Heart right ventricle (tissue), 16 donors: ENCODE measurements around the gene FAM78B. TPM values are rescaled to one million over a fixed set of nuclear protein-coding genes. Genes with fewer than 3 reads are reported as not detected.

Source experiments
- ATAC-seq, 8 donors: fragments of 200-7000 bp; cut with Tn5 transposase; one replicate each; pipeline ENCODE4 v1.9.1; 2020; ENCODE audit warnings: mild to moderate bottlenecking in 8 of 8, moderate library complexity in 8 of 8, moderate number of reproducible peaks in 1 of 8
- DNase-seq, 2 donors: peaks; one replicate each; pipeline ENCODE4 v3.0.0-alpha.2; 2020
- H3K27ac ChIP-seq, 10 donors: fragments of 200-600 bp; sonication (generic) in 2 of 10; one replicate each; pipeline versions ENCODE4 v1.5.0 to v1.8.0; 2020 to 2022; ENCODE audit warnings: mild to moderate bottlenecking in 3 of 10
- H3K27me3 ChIP-seq, 7 donors: fragments of 200-600 bp; one replicate each; pipeline ENCODE4 v1.8.0; 2021 to 2022; ENCODE audit warnings: mild to moderate bottlenecking in 2 of 7
- H3K36me3 ChIP-seq, 9 donors: fragments of 200-600 bp; sonication (generic) in 1 of 9; one replicate each; pipeline versions ENCODE4 v1.5.0 to v1.8.0; 2020 to 2022; ENCODE audit warnings: mild to moderate bottlenecking in 2 of 9
- H3K4me1 ChIP-seq, 9 donors: fragments of 200-600 bp; sonication (generic) in 1 of 9; one replicate each; pipeline versions ENCODE4 v1.5.0 to v1.8.0; 2020 to 2022; ENCODE audit warnings: mild to moderate bottlenecking in 4 of 9
- H3K4me3 ChIP-seq, 10 donors: fragments of 200-600 bp; sonication (generic) in 2 of 10; one replicate each; pipeline versions ENCODE4 v1.5.0 to v1.8.0; 2020 to 2022; ENCODE audit warnings: mild to moderate bottlenecking in 7 of 10, moderate library complexity in 2 of 10
- H3K9me3 ChIP-seq, 11 donors: fragments of 200-600 bp in 10 of 11; sonication (generic) in 2 of 11; one replicate each; pipeline versions ENCODE4 v1.5.0 to v1.8.0; 2013 to 2022; ENCODE audit warnings: mild to moderate bottlenecking in 2 of 11, control low read depth in 1 of 11, moderate library complexity in 1 of 11
- WGBS, 2 donors: extraction: QIAGEN DNeasy Blood & Tissue Kit; methylation state at CpG; one replicate each; pipeline ENCODE4 v1.1.7; 2013; ENCODE audit warnings: inconsistent platforms in 1 of 2; 5-methylcytosine and 5-hydroxymethylcytosine counted together
- intact Hi-C, 10 donors: fragments of 100-400 bp; cut with DNase I; formaldehyde crosslinking; loops; one replicate each; pipeline versions ENCODE4 v1.11.1 to v1.14.2; 2022
- polyA plus RNA-seq, 2 donors: library from polyadenylated mRNA; stranded (reverse); fragments of 200-250 nt; gene quantifications; one replicate each; pipeline ENCODE4 v1.2.3, GENCODE V29; 2013
- total RNA-seq, 10 donors: library from RNA; stranded (reverse); fragmentation: NEBNext Ultra II Directional in 3 of 10; extraction: Animal tissue kit (Norgen Biotek cat#: 25700) in 3 of 10; gene quantifications; one replicate each; pipeline versions ENCODE4 v1.2.1 to v1.2.4, GENCODE V29; 2021 to 2023
- TF ChIP-seq, protein P1 (sequence below), 9 donors: fragments of 200-600 bp; sonication (generic) in 2 of 9; IDR thresholded peaks; one replicate each; pipeline versions ENCODE4 v1.5.0 to v1.8.0; 2021 to 2022; ENCODE audit warnings: antibody characterized with exemption in 9 of 9, mild to moderate bottlenecking in 5 of 9, moderate library complexity in 1 of 9
- donor health status: Arrhythmogenic right ventricular cardiomyopathy.
- donor health status: ischemic (EF 13 %, LVEDD 7.1; RV severe dilation, severe dysfunction).
- donor health status: healthy with polysubstance abuse.
- donor health status: DM: no; HTN: yes; CAD: no.
- donor health status: DM: no; HTN: no; CAD: no.
- donor health status: ischemic (EF 25% LVEDD 6.9; RV normal size, moderate dysfunction).
- donor health status: ischemic (EF 25% LVEDD 5.7; RV mildly dilated, moderate dysfunction).
- donor health status: healthy.
- donor health status: DM: yes; HTN: yes; CAD: no.
- donor health status: Ischemic cardiomyopathy.
- donor health status: ischemic (EF 35%, LVEDD 5.7; RV mildly dilated, moderate dysfunction).
- donor health status: nonischemic (EF 11% LVEDD 7.7; RV severe dilation, severe dysfunction).
- donor health status: DM: yes; HTN: yes; CAD: no.
- donor health status: PGD.
- donor health status: ischemic (EF 29% LVEDD 5.4; RV normal size, mild dysfunction).
- donor health status: nonischemic (EF 23%, LVEDD 6.1; RV moderate dilation, normal function).

The FAM78B gene
- total and polyA plus RNA-seq, 12 donors = 1.4 to 5.4 (median 2.4) TPM

DNA sequence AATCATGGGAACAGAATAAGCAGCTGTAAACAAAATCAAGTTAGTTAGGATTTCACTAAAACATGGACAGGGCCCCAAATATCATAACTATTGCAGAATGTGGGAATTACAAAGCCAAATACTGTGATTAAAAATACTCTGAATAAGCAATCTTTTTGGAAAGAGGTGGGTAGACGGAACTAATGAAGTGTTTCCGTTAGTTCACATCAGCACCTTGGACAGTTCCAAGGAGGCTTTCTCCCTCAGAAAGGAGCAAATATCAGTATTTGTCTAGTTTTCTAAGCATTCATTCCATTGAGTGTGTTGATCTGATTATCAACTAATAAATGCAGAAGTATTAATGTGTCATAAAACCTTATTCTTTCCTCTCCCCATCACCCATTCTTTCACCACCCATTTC lies 97.4 kb downstream of the FAM78B start:
- 41 to 51% methylated on average over 2 of the region's 2 CpGs for WGBS, 2 donors
- no peak overlapping the region for H3K27ac ChIP-seq
- intact Hi-C loops = no loop called here

GRCh38 chr1:166066107-166066506 lies 100.7 kb downstream of the FAM78B start:
- Histone ChIP-seq H3K4me3 (no peak overlapping the region), H3K36me3 (no peaks in the 10 kb centered on the region), H3K27ac (no peak overlapping the region), H3K9me3 (no peaks in the 10 kb centered on the region), H3K27me3 (no peaks in the 10 kb centered on the region), H3K4me1 (peaks cover 0 to 16% (median 0%) of the 10 kb centered on the region in 9 donors)
- TF ChIP-seq, protein P1, sequence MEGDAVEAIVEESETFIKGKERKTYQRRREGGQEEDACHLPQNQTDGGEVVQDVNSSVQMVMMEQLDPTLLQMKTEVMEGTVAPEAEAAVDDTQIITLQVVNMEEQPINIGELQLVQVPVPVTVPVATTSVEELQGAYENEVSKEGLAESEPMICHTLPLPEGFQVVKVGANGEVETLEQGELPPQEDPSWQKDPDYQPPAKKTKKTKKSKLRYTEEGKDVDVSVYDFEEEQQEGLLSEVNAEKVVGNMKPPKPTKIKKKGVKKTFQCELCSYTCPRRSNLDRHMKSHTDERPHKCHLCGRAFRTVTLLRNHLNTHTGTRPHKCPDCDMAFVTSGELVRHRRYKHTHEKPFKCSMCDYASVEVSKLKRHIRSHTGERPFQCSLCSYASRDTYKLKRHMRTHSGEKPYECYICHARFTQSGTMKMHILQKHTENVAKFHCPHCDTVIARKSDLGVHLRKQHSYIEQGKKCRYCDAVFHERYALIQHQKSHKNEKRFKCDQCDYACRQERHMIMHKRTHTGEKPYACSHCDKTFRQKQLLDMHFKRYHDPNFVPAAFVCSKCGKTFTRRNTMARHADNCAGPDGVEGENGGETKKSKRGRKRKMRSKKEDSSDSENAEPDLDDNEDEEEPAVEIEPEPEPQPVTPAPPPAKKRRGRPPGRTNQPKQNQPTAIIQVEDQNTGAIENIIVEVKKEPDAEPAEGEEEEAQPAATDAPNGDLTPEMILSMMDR (IDR thresholded peaks at IDR 0.05) = no peak
- DNase-seq (no peak), ATAC-seq (no peak)
- intact Hi-C loops = no loop called here

More for the DNA sequence above, 97.4 kb downstream of the FAM78B start:
- no peak for ATAC-seq
- H3K4me3 ChIP-seq = no peak overlapping the region
- no peaks in the 10 kb centered on the region for H3K9me3 ChIP-seq
- no peaks in the 10 kb centered on the region for H3K27me3 ChIP-seq
- DNase-seq = no peak
- H3K36me3 ChIP-seq = no peaks in the 10 kb centered on the region
- TF ChIP-seq, protein P1 (IDR thresholded peaks at IDR 0.05) = no peak
- peaks cover 0 to 8% (median 0%) of the 10 kb centered on the region in 9 donors for H3K4me1 ChIP-seq

DNA sequence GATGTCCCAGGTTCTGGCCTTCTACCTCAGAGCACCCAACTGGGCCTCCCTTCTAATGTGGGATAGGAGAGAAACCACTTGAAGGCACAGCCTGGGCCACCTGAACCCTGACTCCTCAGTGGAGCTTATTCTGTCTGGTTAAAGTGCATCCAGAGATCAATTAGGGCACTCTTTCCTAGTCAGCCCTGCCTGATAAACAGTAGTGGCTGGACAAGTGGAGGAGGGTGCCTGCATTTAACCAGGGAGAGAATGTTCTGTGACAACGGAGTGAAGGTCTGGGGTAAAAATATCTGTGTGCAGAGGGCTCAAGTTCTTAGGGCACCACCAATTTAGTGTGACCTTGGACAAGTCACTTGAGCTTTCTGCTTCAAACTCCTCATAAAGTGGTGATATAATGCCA lies 101.8 kb downstream of the FAM78B start:
- ATAC-seq = peak in 3 of 8 donors; percentile 31 to 61 (median 51)
- WGBS, 2 donors = 40 to 53% methylated on average over 1 of the region's 1 CpG

GRCh38 chr1:166064313-166064926 lies 102.4 kb downstream of the FAM78B start:
- peak overlapping the region in 3 of 10 donors; percentile 21 to 51 (median 39) for H3K27ac ChIP-seq
- peak in 3 of 8 donors; percentile 54 to 67 (median 60) for ATAC-seq

More for the DNA sequence above, 101.8 kb downstream of the FAM78B start:
- no peaks in the 10 kb centered on the region for H3K27me3 ChIP-seq
- no peak overlapping the region for H3K4me3 ChIP-seq
- no peak overlapping the region for H3K27ac ChIP-seq
- intact Hi-C loops = no loop called here
- TF ChIP-seq, protein P1 (IDR thresholded peaks at IDR 0.05) = no peak
- DNase-seq = no peak
- H3K4me1 ChIP-seq = peaks cover 0 to 16% (median 0%) of the 10 kb centered on the region in 9 donors
- H3K9me3 ChIP-seq = no peaks in the 10 kb centered on the region
- H3K36me3 ChIP-seq = no peaks in the 10 kb centered on the region

More at GRCh38 chr1:166064313-166064926, 102.4 kb downstream of the FAM78B start:
- Histone ChIP-seq H3K27me3 (no peaks in the 10 kb centered on the region), H3K4me1 (peaks cover 0 to 16% (median 0%) of the 10 kb centered on the region in 9 donors), H3K36me3 (no peaks in the 10 kb centered on the region), H3K9me3 (no peaks in the 10 kb centered on the region), H3K4me3 (no peak overlapping the region)
- DNase-seq = no peak
- TF ChIP-seq, protein P1 (IDR thresholded peaks at IDR 0.05) = no peak
- intact Hi-C loops = no loop called here
- 58 to 68% methylated on average over 4 of the region's 4 CpGs for WGBS, 2 donors
